Stimulated activated CD4-positive, alpha-beta T cell treated with anti-CD3 and anti-CD28 coated beads, Interleukin-1b, Interleukin-23, amount 100 ng/mL, for 4 hours (primary cell): ENCODE results near the gene AMZ2.
"Not testable (repeated sequence)": the region's sequence is repeated elsewhere in the genome, so short reads cannot be mapped to it uniquely, and the experiment has no call there.

ENCODE experiments used
- DNase-seq, 2 donors: peaks; one replicate each; pipeline ENCODE4 v3.0.0-alpha.2; 2020; ENCODE audit warnings: low read depth in 2 of 2

AMZ2 gene, protein sequence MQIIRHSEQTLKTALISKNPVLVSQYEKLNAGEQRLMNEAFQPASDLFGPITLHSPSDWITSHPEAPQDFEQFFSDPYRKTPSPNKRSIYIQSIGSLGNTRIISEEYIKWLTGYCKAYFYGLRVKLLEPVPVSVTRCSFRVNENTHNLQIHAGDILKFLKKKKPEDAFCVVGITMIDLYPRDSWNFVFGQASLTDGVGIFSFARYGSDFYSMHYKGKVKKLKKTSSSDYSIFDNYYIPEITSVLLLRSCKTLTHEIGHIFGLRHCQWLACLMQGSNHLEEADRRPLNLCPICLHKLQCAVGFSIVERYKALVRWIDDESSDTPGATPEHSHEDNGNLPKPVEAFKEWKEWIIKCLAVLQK

GRCh38 chr17:68247445-68248198, at the start of gene AMZ2:
Gene AMZ2 (plus strand): TSS chr17:68248043. CDS start chr17:68250188, 2,145 bp downstream.
- peak; percentile 98 for DNase-seq

DNA sequence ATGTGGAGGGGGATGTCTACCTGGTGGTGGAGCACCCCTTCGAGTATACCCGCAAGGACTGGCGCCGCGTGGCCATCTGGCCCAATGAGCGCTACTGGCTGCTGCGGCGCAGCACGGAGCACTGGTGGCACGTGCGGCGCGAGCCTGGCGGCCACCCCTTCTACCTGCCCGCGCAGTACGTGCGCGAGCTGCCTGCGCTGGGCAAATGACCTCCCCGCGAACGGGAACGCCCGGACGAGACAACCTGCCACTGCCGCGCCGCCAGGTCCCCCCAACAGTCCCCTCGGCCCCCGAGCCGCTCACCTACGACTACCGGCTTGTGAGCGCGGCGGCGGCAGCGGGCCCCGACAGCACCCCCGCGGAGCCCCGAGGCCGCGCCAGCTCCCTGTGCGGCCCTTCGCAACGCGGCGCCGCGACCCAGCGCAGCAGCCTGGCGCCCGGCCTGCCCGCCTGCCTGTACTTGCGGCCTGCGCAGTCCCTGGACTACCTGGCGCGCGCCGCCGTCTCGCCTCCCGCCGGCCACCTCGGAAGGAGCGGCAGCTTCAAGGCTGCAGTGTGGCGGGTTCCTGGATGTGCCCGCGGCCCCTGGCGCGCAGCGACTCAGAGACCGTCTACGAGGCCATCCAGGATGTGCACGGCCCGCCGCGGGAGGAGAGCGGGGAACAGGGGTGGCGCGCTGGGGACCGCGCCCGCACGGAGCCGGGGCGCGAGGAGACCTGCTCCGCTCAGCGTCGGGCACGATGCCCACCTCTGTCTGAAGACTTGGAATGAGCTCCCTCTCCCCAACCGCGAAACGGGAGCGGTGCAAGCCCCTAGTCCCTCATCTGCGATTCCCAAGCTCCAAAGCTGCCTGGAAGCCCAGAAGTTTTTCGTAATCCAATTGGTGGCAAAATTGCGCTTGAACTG, 48.7 kb upstream of the AMZ2 start:
- no peak for DNase-seq

- no peak for DNase-seq
These were observed 47.8 kb upstream of the AMZ2 start for GRCh38 chr17:68199837-68200688.

- peak; percentile 67 to 70 for DNase-seq
These were observed 47.0 kb upstream of the AMZ2 start for GRCh38 chr17:68200689-68201417.

GRCh38 chr17:68201418-68201771, 46.4 kb upstream of the AMZ2 start:
- DNase-seq = not testable (repeated sequence)

GRCh38 chr17:68202321-68202720, 45.5 kb upstream of the AMZ2 start:
- not testable (repeated sequence) for DNase-seq

- DNase-seq = no peak
These were observed 43.1 kb upstream of the AMZ2 start for GRCh38 chr17:68204736-68205135.

- DNase-seq = peak; percentile 86 to 93
These were observed 42.5 kb upstream of the AMZ2 start for GRCh38 chr17:68205251-68205807.

DNA sequence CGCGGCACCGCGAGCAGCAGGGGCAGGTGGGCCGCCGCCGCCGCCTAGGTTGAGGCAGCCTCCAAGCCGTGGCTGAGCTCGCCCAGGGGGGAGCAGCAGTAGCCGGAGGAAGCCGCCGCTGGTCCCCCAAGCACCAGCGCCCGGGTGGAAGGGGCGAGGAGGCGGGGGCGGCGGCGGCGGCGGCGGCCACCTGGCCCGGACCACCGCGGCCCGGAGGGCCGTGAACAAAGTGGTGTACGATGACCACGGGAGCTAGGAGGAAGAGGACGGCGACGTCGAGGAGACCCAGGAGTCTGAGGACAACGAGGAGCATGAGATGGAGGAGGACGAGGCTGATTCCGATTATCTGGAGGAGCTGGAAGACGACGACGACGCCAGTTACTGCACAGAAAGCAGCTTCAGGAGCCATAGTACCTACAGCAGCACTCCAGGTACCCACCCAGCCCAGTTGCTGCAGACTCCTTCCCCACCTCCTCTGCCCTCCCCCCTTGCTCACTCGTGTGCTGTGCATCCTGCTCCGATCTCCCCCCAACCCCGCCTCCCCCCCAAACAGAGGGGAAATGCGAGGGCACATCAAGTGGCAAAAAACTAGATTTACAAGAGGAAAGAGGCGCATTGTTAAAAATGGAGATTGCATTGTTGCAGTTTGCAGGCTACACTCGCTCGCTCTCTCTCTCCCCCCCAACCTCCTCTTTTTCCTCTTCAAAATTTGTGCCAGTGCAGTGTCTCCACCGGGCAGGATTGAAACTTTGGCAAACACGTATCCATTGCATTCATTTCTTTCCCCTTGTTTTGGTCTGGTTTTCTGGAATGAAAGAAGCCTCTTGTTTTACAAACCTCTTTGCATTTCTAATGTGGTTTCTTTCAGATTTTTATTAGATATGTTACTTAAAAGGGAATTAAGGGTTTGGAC, 41.8 kb upstream of the AMZ2 start:
- no peak for DNase-seq

GRCh38 chr17:68207651-68208253, 40.1 kb upstream of the AMZ2 start:
- no peak for DNase-seq

DNA sequence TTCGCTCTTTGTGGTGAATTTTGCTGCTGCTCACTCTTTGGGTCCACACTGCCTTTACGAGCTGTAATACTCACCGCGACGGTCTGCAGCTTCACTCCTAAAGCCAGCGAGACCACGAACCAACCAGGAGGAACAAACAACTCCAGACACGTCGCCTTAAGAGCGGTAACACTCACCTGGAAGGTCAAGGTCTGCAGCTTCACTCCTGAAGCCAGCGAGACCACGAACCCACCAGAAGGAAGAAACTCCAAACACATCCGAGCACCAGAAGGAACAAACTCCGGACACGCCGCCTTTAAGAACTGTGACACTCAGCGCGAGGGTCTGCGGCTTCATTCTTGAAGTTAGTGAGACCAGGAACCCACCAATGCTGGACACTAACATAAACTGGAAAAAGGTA, 39.2 kb upstream of the AMZ2 start:
- DNase-seq = not testable (repeated sequence)

DNA sequence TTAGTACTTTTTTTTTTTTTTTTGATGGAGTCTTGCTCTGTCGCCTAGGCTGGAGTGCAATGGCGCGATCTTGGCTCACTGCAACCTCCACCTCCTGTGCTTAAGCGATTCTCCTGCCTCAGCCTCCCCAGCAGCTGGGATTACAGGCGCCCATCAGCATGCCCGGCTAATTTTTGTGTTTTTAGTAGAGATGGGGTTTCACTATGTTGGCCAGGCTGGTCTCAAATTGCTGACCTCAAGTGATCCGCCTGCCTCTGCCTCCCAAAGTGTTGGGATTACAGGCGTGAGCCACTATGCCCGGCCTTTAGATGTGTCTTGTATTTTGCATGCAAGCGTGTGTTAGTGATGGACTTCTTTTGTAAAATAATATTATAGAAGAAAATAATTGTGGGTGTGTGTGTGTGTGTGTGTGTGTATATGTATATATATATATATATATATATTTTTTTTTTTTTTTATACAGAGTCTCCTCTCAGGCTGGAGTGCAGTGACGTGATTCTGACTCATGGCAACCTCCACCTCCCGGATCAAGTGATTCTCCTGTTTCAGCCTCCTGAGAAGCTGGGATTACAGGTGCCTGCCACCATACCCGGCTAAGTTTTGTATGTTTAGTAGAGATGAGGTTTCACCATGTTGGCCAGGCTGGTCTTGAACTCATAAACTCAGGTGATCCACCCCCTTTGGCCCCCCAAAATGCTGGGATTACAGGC, 38.5 kb upstream of the AMZ2 start:
- not testable (repeated sequence) for DNase-seq

DNA sequence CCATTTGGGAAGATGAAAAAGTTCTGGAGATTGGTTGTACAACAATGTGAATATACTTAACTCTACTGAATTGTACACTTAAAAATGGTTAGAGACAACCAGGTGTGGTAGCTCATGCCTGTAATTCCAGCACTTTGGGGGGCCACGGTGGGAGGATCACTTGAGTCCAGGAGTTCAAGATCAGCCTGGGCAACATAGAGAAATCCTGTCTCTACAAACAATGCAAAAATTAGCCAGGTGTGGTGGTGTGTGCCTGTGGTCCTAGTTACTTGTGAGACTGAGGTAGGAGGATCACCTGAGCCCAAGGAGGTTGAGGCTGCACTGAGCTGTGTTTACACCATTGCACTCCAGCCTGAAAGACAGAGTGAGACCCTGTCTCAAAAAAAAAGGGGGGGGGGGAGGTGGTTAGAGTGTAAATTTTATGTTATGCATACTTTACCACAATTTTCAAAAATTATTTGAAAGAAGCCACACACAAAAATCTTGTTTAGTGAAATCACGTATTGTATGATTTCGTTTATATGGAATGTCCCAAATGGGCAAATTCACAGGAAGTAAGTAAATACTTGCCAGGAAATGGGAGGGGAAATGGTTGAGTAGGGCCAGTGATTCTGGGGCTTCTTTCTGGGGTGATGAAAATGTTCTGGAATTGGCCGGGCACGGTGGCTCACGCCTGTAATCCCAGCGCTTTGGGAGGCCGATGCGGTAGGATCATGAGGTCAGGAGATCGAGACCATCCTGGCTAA, 37.1 kb upstream of the AMZ2 start:
- DNase-seq = no peak

- not testable (repeated sequence) for DNase-seq
These were observed 34.1 kb upstream of the AMZ2 start for GRCh38 chr17:68213428-68214411.

DNA sequence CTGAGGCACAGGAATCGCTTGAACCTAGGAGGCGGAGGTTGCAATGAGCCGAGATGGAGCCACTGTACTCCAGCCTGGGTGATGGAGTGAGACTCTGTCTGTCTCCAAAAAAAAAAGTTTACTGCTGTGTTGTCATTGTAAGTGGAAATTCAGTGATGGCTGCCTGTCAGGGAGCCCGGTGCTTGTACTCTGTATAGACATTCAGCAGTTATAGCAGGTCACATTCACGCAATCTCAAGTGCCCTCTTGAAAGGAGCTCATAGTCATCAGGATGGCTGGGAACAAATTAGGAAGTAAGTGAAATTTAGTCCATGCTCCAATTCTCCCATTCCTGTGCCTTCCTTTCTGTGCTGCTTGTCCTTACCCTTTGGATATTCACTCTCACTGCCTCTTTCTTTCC, 32.4 kb upstream of the AMZ2 start:
- DNase-seq = not testable (repeated sequence)

- DNase-seq = not testable (repeated sequence)
These were observed 28.4 kb upstream of the AMZ2 start for GRCh38 chr17:68219429-68219828.
